Right lobe of liver (tissue), 6 donors: Measurements from ENCODE around the gene CNR2. TPM values are rescaled to one million over a fixed set of nuclear protein-coding genes. Genes with fewer than 3 reads are reported as not detected.

Experiments used
- ATAC-seq, 4 donors: fragments of 200-7000 bp; cut with Tn5 transposase; one replicate each; pipeline ENCODE4 v1.9.1; 2020; ENCODE audit warnings: mild to moderate bottlenecking in 4 of 4, moderate library complexity in 4 of 4
- DNase-seq, 3 donors: peaks; one replicate each; pipeline ENCODE4 v3.0.0-alpha.2; 2020
- H3K27ac ChIP-seq, 3 donors: fragments of 200-600 bp; one replicate each; pipeline ENCODE4 v1.8.0; 2022
- H3K27me3 ChIP-seq, 2 donors: fragments of 200-600 bp; one replicate each; pipeline ENCODE4 v1.8.0; 2022
- H3K36me3 ChIP-seq, 4 donors: fragments of 200-600 bp; sonication (generic) in 1 of 4; one replicate each; pipeline versions ENCODE4 v1.5.1 to v1.8.0; 2017 to 2022; ENCODE audit warnings: control low read depth in 1 of 4
- H3K4me1 ChIP-seq, 4 donors: fragments of 200-600 bp; sonication (generic) in 1 of 4; one replicate each; pipeline versions ENCODE4 v1.5.1 to v1.8.0; 2017 to 2022; ENCODE audit warnings: control low read depth in 1 of 4
- H3K4me3 ChIP-seq, 3 donors: fragments of 200-600 bp; one replicate each; pipeline ENCODE4 v1.8.0; 2022
- H3K9me3 ChIP-seq, 4 donors: fragments of 200-600 bp; sonication (generic) in 1 of 4; one replicate each; pipeline versions ENCODE4 v1.5.1 to v1.8.0; 2017 to 2022; ENCODE audit warnings: control low read depth in 1 of 4
- POLR2A ChIP-seq: fragments of 450-650 bp; IDR thresholded peaks from one replicate; pipeline ENCODE4 v1.6.1; 2017; ENCODE audit warnings: antibody characterized with exemption, mild to moderate bottlenecking
- WGBS: methylation state at CpG from one replicate; pipeline ENCODE4 v1.1.6; 2018; ENCODE audit warnings: low coverage, low lambda C conversion rate; ENCODE audit not compliant: insufficient coverage; ENCODE audit errors: missing lambda C conversion rate; 5-methylcytosine and 5-hydroxymethylcytosine counted together
- intact Hi-C, 2 donors: fragments of 100-400 bp; cut with DNase I; formaldehyde crosslinking; loops; one replicate each; pipeline versions ENCODE4 v1.11.2 to v1.14.1; 2022
- total RNA-seq, 6 experiments: library from RNA; depleted of rRNA in 2 of 6; stranded (reverse); fragments of >200 nt in 2 of 6; fragmentation: NEBNext Ultra II Directional in 3 of 6; extraction: Animal tissue kit (Norgen Biotek cat#: 25700) in 3 of 6; gene quantifications; one replicate each; pipeline versions ENCODE4 v1.1.0 to v1.2.4, GENCODE V29; 2016 to 2023
- TF ChIP-seq, protein P1 (sequence below), 4 donors: fragments of 200-600 bp in 3 of 4; fragments of 450-650 bp in 1 of 4; IDR thresholded peaks; one replicate each; pipeline versions ENCODE4 v1.5.1 to v1.8.0; 2016 to 2022; ENCODE audit warnings: antibody characterized with exemption in 4 of 4, mild to moderate bottlenecking in 2 of 4
- donor health status: DM: no; HTN: yes; CAD: no.
- donor health status: DM: no; HTN: no; CAD: no.
- donor health status: DM: no; HTN: no; CAD: no.
- donor health status: DM: no; HTN: yes; CAD: no.
- donor health status: DM: no; HTN: yes; CAD: no.

CNR2 gene
- total RNA-seq, 6 experiments from 2014 or later, result 0.04 to 0.07 (median 0.06) TPM; not detected in 2

GRCh38 chr1:23906731-23907130 is 6.4 kb downstream of the CNR2 start:
- WGBS, result 100% methylated on average over 1 of the region's 1 CpG
- Histone ChIP-seq H3K9me3 (no peaks in the 10 kb centered on the region), H3K27ac (no peak overlapping the region), H3K4me1 (peaks cover 0 to 4% (median 0%) of the 10 kb centered on the region in 4 donors), H3K27me3 (peaks cover 0 to 9% of the 10 kb centered on the region in 2 donors), H3K4me3 (no peak overlapping the region), H3K36me3 (no peaks in the 10 kb centered on the region)
- ATAC-seq (no peak), DNase-seq (no peak)
- intact Hi-C loops, result no loop called here
- TF ChIP-seq, protein P1, sequence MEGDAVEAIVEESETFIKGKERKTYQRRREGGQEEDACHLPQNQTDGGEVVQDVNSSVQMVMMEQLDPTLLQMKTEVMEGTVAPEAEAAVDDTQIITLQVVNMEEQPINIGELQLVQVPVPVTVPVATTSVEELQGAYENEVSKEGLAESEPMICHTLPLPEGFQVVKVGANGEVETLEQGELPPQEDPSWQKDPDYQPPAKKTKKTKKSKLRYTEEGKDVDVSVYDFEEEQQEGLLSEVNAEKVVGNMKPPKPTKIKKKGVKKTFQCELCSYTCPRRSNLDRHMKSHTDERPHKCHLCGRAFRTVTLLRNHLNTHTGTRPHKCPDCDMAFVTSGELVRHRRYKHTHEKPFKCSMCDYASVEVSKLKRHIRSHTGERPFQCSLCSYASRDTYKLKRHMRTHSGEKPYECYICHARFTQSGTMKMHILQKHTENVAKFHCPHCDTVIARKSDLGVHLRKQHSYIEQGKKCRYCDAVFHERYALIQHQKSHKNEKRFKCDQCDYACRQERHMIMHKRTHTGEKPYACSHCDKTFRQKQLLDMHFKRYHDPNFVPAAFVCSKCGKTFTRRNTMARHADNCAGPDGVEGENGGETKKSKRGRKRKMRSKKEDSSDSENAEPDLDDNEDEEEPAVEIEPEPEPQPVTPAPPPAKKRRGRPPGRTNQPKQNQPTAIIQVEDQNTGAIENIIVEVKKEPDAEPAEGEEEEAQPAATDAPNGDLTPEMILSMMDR (IDR thresholded peaks at IDR 0.05), result no peak
- no peak for TF ChIP-seq POLR2A

DNA sequence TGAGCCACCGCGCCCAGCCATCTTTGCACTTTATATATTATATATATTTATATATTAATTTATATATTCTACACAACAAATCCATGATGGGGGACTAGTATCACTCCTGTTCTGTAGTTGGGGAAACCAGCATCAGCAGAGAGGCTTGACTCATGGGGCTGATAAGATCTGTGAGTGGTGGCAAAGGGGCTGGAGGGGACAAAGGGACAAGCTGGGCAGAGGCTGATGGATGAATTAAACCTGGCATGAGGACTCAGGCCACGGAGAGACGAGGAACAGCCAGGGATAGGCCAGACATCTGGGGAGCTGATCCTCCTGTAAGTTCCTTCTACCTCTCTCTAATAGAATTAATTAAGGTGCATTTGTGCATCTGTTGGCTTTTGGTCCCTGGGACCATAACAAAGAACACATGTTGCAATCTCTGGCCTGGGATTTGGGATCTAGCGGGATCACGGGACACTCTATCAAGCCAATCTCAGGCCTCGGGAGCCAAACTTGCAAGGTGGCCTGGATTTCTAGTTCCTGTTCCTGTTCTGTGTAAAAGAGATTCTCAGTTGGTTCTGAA is 7.6 kb downstream of the CNR2 start:
- H3K27me3 ChIP-seq, result peaks cover 0 to 9% of the 10 kb centered on the region in 2 donors
- no peak overlapping the region for H3K27ac ChIP-seq
- intact Hi-C loops, result no loop called here
- H3K9me3 ChIP-seq, result no peaks in the 10 kb centered on the region
- DNase-seq (no peak), ATAC-seq (no peak)
- peaks cover 0 to 4% (median 0%) of the 10 kb centered on the region in 4 donors for H3K4me1 ChIP-seq
- H3K36me3 ChIP-seq, result no peaks in the 10 kb centered on the region
- no peak overlapping the region for H3K4me3 ChIP-seq
- no peak for TF ChIP-seq POLR2A
- TF ChIP-seq, protein P1 (IDR thresholded peaks at IDR 0.05), result no peak
- 76% methylated on average over 7 of the region's 7 CpGs for WGBS

- Histone ChIP-seq H3K27ac (no peak overlapping the region), H3K4me1 (peaks cover 0 to 4% (median 0%) of the 10 kb centered on the region in 4 donors), H3K4me3 (no peak overlapping the region), H3K27me3 (peaks cover 0 to 9% of the 10 kb centered on the region in 2 donors), H3K9me3 (no peaks in the 10 kb centered on the region), H3K36me3 (no peaks in the 10 kb centered on the region)
- intact Hi-C loops, result no loop called here
- DNase-seq, result no peak
- WGBS, result 56% methylated on average over 5 of the region's 10 CpGs
- no peak for TF ChIP-seq POLR2A
- TF ChIP-seq, protein P1 (IDR thresholded peaks at IDR 0.05), result no peak
- no peak for ATAC-seq
Measured at GRCh38 chr1:23904748-23905357, 8.3 kb downstream of the CNR2 start.

DNA sequence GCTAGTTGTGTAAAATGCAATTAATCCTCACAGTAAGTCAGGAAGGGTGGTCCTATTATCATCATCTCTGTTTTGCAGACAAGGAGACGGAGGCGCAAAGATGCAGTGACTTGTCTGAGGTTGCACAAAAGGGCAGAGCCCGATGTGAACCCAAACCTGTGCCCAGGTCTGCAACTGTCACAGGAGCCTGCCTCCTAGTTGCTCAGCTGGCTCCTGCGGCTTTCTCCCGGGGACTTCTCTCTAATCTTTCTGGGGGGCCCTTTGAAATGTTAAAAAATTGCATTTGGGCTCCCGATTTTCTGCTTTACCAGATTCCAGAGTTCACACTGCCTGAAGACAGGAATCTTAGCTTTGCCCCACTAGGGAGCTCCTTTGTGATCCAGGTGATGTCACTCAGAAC is 9.4 kb downstream of the CNR2 start:
- Histone ChIP-seq H3K27me3 (peaks cover 0 to 9% of the 10 kb centered on the region in 2 donors), H3K27ac (no peak overlapping the region), H3K36me3 (no peaks in the 10 kb centered on the region), H3K4me1 (peaks cover 0 to 4% (median 0%) of the 10 kb centered on the region in 4 donors), H3K4me3 (no peak overlapping the region), H3K9me3 (no peaks in the 10 kb centered on the region)
- no peak for TF ChIP-seq POLR2A
- TF ChIP-seq, protein P1 (IDR thresholded peaks at IDR 0.05), result no peak
- DNase-seq (no peak), ATAC-seq (no peak)
- intact Hi-C loops, result no loop called here
- WGBS, result 40% methylated on average over 1 of the region's 6 CpGs
